ENCODE data around the gene NUCB2.
"Not testable (repeated sequence)": the region's sequence is repeated elsewhere in the genome, so short reads cannot be mapped to it uniquely, and the experiment has no call there.

Gene NUCB2

GRCh38 chr11:17276236-17277023 lies at the start of gene NUCB2:
TSS of gene NUCB2 (plus strand) at chr11:17276739. CDS start at chr11:17295324, 18,585 bp downstream.
- DNase-seq (ENCODE audit: low read depth, low spot score) = peak; percentile 81

GRCh38 chr11:17228186-17228925 lies 48.2 kb upstream of the NUCB2 start:
- not testable (repeated sequence) for DNase-seq (ENCODE audit: low read depth, low spot score)

- DNase-seq (ENCODE audit: low read depth, low spot score) = no peak
Observed at GRCh38 chr11:17229481-17230152, 46.9 kb upstream of the NUCB2 start.

- DNase-seq (ENCODE audit: low read depth, low spot score) = no peak
Observed at GRCh38 chr11:17230867-17231851, 45.4 kb upstream of the NUCB2 start.

- no peak for DNase-seq (ENCODE audit: low read depth, low spot score)
Observed at GRCh38 chr11:17233101-17233500, 43.4 kb upstream of the NUCB2 start.

GRCh38 chr11:17238377-17238776 lies 38.2 kb upstream of the NUCB2 start:
- DNase-seq (ENCODE audit: low read depth, low spot score) = no peak

GRCh38 chr11:17239927-17240326 lies 36.6 kb upstream of the NUCB2 start:
- DNase-seq (ENCODE audit: low read depth, low spot score) = not testable (repeated sequence)

GRCh38 chr11:17240780-17241179 lies 35.8 kb upstream of the NUCB2 start:
- DNase-seq (ENCODE audit: low read depth, low spot score) = no peak

- not testable (repeated sequence) for DNase-seq (ENCODE audit: low read depth, low spot score)
Observed at GRCh38 chr11:17242954-17243353, 33.6 kb upstream of the NUCB2 start.

GRCh38 chr11:17244046-17244445 lies 32.5 kb upstream of the NUCB2 start:
- no peak for DNase-seq (ENCODE audit: low read depth, low spot score)

GRCh38 chr11:17250561-17251350 lies 25.8 kb upstream of the NUCB2 start:
- DNase-seq (ENCODE audit: low read depth, low spot score) = no peak

GRCh38 chr11:17252704-17253103 lies 23.8 kb upstream of the NUCB2 start:
- no peak for DNase-seq (ENCODE audit: low read depth, low spot score)

GRCh38 chr11:17256512-17256911 lies 20.0 kb upstream of the NUCB2 start:
- peak; percentile 33 for DNase-seq (ENCODE audit: low read depth, low spot score)

GRCh38 chr11:17257196-17257595 lies 19.3 kb upstream of the NUCB2 start:
- no peak for DNase-seq (ENCODE audit: low read depth, low spot score)

GRCh38 chr11:17258670-17259069 lies 17.9 kb upstream of the NUCB2 start:
- DNase-seq (ENCODE audit: low read depth, low spot score) = no peak

- no peak for DNase-seq (ENCODE audit: low read depth, low spot score)
Observed at GRCh38 chr11:17259519-17259918, 17.0 kb upstream of the NUCB2 start.

GRCh38 chr11:17260020-17260419 lies 16.5 kb upstream of the NUCB2 start:
- no peak for DNase-seq (ENCODE audit: low read depth, low spot score)

GRCh38 chr11:17263769-17264168 lies 12.8 kb upstream of the NUCB2 start:
- DNase-seq (ENCODE audit: low read depth, low spot score) = no peak

GRCh38 chr11:17266781-17267180 lies 9.8 kb upstream of the NUCB2 start:
- no peak for DNase-seq (ENCODE audit: low read depth, low spot score)

GRCh38 chr11:17267576-17267975 lies 9.0 kb upstream of the NUCB2 start:
- no peak for DNase-seq (ENCODE audit: low read depth, low spot score)

Measured in brain pericyte (primary cell).